Endometrial microvascular endothelial cells (primary cell): Measurements from ENCODE around the gene UBD. TPM values are rescaled to one million over a fixed set of nuclear protein-coding genes. Genes with fewer than 3 reads are reported as not detected.

Source experiments
- total RNA-seq: library from RNA; depleted of rRNA; stranded (reverse); fragments of >200 nt; gene quantifications from one replicate; pipeline ENCODE4 v1.2.3, GENCODE V29; 2015; ENCODE audit errors: inconsistent ontology term

Gene UBD
- total RNA-seq, 1 donor from 2014 or later = 0.56 TPM

Other genes starting within 250 kb of the UBD start
- not detected for gene OR5V1, start 190.9 kb downstream of the UBD start, total RNA-seq
- gene OR12D3, start 184.4 kb downstream of the UBD start, total RNA-seq = not detected
- gene OR12D2, start 164.1 kb downstream of the UBD start, total RNA-seq = not detected
- not detected for gene OR12D1, start 144.8 kb downstream of the UBD start, total RNA-seq
- not detected for gene OR10C1, start 120.4 kb downstream of the UBD start, total RNA-seq
- gene OR11A1, start 102.7 kb downstream of the UBD start, total RNA-seq = not detected
- gene OR2H1, start 102.6 kb downstream of the UBD start, total RNA-seq = not detected
- gene MAS1L, start 71.8 kb downstream of the UBD start, total RNA-seq = not detected
- not detected for gene OR2H2, start 25.4 kb upstream of the UBD start, total RNA-seq
- 6.7 TPM for gene GABBR1, start 73.5 kb upstream of the UBD start, total RNA-seq
- not detected for gene MOG, start 97.4 kb upstream of the UBD start, total RNA-seq
- gene ZFP57, start 121.4 kb upstream of the UBD start, total RNA-seq = 2.5 TPM
- 13.4 TPM for gene HLA-F, start 163.7 kb upstream of the UBD start, total RNA-seq